ENCODE results near the gene PHOX2A. TPM values are rescaled to one million over a fixed set of nuclear protein-coding genes. Genes with fewer than 3 reads are reported as not detected.

Gene PHOX2A
- total RNA-seq, 1 donor from 2014 or later = not detected

DNA sequence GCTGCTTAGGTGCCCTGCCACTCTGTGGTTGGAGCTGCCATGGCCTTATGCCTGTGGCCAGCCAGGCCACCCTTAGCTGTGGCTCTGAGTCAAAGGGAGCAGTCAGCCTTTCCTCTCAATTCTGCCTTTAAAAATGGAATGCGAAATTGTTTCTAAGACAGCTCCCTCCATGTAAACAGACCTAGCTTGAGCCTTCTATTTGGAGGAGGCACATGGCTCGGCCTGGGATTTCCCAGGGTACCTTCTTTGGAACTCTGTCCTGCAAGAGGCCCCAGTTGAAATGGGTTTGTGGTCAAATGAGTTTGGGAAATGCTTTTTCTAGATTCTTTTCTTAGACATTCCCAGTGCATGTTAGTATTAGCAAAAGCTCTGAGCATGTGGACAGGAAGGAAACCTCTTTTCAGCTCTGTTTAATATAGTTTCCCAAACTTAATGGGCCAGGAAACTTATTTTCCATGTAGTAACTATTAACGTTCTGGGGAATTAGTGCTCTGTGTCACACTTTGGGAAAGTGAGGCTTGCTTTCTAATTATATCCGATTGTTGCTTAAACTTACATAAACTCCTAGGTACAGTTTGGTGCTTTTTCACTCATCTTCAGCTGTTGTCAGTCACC lies 7.8 kb downstream of the PHOX2A start:
- Histone ChIP-seq H3K27me3 (ENCODE audit: low read depth) (peaks cover 13% of the 10 kb centered on the region), H3K4me3 (no peak overlapping the region), H3K9me3 (no peaks in the 10 kb centered on the region), H3K36me3 (peaks cover 70% of the 10 kb centered on the region), H3K4me1 (peaks cover 35% of the 10 kb centered on the region), H3K27ac (no peak overlapping the region)
- intact Hi-C loops (cut with DNase I) = no loop called here
- no peak for DNase-seq
- TF ChIP-seq CTCF (IDR thresholded peaks at IDR 0.05) = no peak
- no peak for ATAC-seq

DNA sequence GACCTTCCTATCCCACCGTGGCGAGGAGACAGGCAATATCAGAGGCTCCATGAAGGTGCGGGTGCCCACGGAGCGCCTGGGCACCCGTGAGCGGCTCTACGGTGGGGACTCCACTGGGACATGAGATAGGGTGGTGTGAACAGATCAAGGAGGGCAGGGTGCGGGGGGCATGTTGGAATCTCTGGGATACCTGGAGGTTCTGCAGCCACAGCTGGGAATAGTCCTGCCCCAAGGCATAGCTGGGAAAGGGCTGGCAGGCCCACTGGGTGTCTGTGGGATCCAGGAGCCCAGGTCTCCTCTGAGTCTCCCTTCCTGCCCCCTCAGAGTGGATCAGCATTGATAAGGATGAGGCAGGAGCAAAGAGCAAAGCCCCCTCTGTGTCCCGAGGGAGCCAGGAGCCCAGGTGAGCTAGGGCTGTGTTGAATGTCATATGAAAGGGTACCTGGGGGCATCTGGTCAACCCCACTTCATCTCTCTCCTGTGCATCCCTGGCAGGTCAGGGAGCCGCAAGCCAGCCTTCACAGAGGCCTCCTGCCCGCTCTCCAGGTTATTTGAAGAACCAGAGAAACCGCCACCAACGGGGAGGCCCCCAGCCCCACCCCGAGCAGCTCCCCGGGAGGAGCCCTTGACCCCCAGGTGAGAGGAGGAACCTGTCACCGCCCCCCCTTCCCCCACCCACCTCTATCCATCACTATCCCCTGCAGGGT lies 8.5 kb downstream of the PHOX2A start:
- Histone ChIP-seq H3K9me3 (no peaks in the 10 kb centered on the region), H3K27me3 (ENCODE audit: low read depth) (peaks cover 6% of the 10 kb centered on the region), H3K4me1 (peaks cover 31% of the 10 kb centered on the region), H3K4me3 (no peak overlapping the region), H3K36me3 (peaks cover 77% of the 10 kb centered on the region), H3K27ac (no peak overlapping the region)
- intact Hi-C loops (cut with DNase I) = no loop called here
- no peak for TF ChIP-seq CTCF (IDR thresholded peaks at IDR 0.05)
- DNase-seq (no peak), ATAC-seq (no peak)

GRCh38 chr11:72234920-72235319 lies 9.1 kb downstream of the PHOX2A start:
- H3K27me3 ChIP-seq (ENCODE audit: low read depth) = peaks cover under 1% of the 10 kb centered on the region
- ATAC-seq (no peak), DNase-seq (no peak)
- peaks cover 83% of the 10 kb centered on the region for H3K36me3 ChIP-seq
- no peak for TF ChIP-seq CTCF (IDR thresholded peaks at IDR 0.05)
- no peak overlapping the region for H3K4me3 ChIP-seq
- H3K27ac ChIP-seq = no peak overlapping the region
- no peaks in the 10 kb centered on the region for H3K9me3 ChIP-seq
- H3K4me1 ChIP-seq = peaks cover 25% of the 10 kb centered on the region
- intact Hi-C loops (cut with DNase I) = no loop called here

- no peak overlapping the region for H3K4me3 ChIP-seq
- DNase-seq (no peak), ATAC-seq (no peak)
- peaks cover 88% of the 10 kb centered on the region for H3K36me3 ChIP-seq
- no peaks in the 10 kb centered on the region for H3K27me3 ChIP-seq (ENCODE audit: low read depth)
- TF ChIP-seq CTCF (IDR thresholded peaks at IDR 0.05) = no peak
- H3K4me1 ChIP-seq = peaks cover 22% of the 10 kb centered on the region
- H3K27ac ChIP-seq = no peak overlapping the region
- intact Hi-C loops (cut with DNase I) = no loop called here
- no peaks in the 10 kb centered on the region for H3K9me3 ChIP-seq
Measured at GRCh38 chr11:72234514-72234830, 9.5 kb downstream of the PHOX2A start.

- peaks cover 17% of the 10 kb centered on the region for H3K4me1 ChIP-seq
- TF ChIP-seq CTCF (IDR thresholded peaks at IDR 0.05) = no peak
- no peak for DNase-seq
Measured at GRCh38 chr11:72233773-72234513, 10.0 kb downstream of the PHOX2A start.

More at GRCh38 chr11:72233773-72234513, 10.0 kb downstream of the PHOX2A start:
- peaks cover 93% of the 10 kb centered on the region for H3K36me3 ChIP-seq
- H3K9me3 ChIP-seq = no peaks in the 10 kb centered on the region
- H3K27ac ChIP-seq = no peak overlapping the region
- H3K27me3 ChIP-seq (ENCODE audit: low read depth) = no peaks in the 10 kb centered on the region
- no peak overlapping the region for H3K4me3 ChIP-seq
- no peak for ATAC-seq
- intact Hi-C loops (cut with DNase I) = no loop called here

All from lower lobe of right lung (tissue), 2 donors.